ENCODE data around the gene RFX2.
A peak's percentile ranks its signal among the peaks of the same experiment; 100 is the strongest.
"Not testable (repeated sequence)": the region's sequence is repeated elsewhere in the genome, so short reads cannot be mapped to it uniquely, and the experiment has no call there.

The RFX2 gene

DNA sequence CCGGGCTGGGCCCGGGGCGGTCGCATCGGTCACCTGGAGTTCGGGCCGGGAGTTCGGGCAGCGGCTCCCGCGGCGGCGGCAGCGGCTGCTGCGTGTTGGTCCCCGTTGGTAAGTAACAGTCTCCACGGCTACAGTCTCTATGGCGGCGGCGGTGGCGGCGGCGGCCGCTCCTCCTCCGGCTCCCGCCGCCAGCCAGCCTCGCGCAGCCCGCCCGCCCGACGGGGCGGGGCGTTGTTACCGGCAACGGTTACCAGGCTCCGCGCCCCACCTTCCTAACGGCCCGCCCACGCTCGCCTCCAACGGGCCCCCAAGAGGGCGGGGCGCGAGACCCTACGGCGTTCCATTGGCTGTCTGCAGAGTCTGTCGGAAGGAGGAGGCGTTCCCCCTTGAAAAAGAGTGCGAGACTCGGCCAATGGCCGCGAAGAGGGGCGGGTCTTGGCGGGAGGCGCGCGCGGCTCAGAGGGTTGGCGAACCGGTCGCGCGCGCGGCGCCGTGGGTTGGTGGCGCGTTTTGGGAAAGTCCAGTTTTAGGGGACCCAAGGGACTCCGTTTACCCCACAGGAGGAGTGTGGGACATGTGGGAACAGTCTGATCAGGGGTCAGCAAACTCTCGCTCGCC is at the start of gene RFX2:
TSS of gene RFX2 (minus strand) at position 141 of the 618 bp plus-strand sequence. CDS start 63,004 bp downstream, outside the sequence.
- DNase-seq = peak; percentile 99

DNA sequence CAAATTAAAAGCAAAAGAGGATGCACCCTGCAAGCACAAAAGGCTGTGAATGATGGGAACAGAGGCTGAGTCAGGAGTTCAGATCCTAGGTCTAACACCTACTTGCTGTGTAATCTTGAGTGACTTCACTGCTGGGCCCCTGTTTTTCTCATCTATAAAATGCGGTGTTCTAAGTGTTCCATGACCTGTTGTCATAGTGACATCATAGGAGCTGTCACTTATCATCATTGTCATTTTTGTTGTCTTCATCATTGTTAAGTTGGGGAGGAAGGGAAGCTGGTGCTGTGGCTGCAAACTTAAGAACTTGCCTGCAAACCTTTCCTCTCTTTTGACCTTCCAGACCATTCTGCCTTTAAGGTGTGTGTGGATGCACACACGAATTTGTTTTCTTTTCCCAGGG is 45.7 kb upstream of the RFX2 start:
- no peak for DNase-seq

DNA sequence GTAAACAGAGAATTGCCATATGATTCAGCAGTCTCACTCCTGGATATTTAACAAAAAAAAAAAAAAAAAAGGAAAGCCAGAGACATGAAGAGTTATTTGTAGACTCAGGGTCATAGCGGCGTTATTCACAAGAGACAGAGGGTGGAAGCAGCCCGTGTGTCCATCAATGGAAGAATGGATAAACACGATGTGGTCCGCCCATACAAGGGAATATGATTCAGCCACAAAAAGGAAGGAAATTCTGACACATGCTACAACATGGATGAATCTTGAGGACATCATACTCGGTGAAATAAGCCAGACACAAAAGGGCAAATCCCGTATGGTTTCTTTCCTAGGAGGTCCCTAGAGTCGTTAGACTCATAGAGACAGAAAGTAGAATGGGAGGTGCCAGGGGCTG is 40.0 kb upstream of the RFX2 start:
- no peak for DNase-seq

DNA sequence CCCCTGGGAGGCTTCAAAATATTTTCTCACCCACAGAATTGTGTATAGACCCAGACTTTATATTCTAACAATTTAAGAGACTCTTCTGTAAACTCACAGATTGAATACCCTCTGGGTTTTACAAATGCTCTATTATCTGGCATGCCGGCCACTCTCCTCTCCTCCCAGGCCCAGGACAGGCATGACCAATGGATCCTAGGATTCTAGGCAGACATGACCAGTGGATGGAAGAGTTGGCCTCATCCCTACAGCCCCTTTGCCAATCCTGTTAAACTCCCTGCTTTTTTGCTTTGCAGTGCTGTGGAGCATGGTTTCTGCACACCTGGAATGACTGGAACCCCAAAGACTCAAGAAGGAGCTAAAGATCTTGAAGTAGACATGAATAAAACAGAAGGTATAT is 30.9 kb upstream of the RFX2 start:
- DNase-seq = no peak

DNA sequence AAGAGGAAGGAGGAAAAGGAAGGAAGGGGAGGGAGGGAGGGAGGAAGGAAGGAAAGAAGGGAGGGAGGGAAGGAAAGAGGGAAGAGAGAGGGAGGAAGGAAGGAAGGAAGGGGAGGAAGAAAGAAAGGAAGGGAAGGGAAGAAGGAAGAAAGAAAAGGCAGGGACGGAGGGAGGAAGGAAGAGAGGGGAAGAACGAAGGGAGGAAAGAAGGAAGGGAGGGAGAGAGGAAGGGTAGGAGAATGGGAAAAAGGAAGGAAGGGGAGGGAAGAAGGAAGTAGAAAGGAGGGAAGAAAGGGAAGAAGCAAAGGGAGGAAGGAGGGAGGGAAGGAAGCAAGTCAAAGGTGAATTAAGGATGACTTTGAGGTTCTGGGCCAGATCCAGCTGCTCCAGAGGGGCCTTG is 28.2 kb upstream of the RFX2 start:
- no peak for DNase-seq

DNA sequence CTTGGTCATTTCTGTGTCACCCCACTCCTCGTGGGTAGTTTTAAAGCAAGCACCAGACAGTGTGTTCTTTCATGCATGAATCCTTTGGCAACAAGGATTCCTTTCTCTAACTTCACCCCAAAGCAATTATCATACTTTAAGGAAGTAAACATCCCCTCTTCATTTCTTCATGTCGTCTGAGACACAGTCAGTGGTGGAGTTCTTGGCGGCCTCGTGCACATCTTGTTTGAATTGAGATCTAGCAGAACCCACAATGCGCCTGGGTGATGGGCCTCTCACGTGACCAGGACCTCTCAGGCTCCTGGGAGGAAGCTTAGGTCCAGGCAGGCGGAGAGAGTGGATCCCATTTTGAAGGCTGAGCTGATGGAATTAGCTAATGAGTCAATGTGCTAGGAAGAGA is 27.8 kb upstream of the RFX2 start:
- no peak for DNase-seq

DNA sequence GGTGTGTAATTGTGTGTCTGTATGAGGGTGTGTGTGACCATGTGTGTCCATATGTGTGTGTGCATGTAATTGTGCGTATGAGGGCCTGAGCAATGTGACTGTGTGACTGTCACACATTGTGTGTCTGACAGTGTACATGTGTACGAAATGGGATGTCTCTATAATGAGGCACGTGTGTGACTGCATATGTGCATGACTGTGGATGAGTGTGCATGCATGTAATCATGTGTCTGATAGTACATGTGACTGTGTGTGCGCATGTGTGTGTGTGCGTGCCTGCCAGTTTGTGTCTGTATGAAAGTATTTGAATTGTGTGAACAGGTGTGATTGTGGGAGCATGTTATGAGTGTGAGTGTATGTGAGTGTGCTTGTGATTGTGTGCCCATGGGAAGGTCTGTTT is 22.9 kb upstream of the RFX2 start:
- no peak for DNase-seq

DNA sequence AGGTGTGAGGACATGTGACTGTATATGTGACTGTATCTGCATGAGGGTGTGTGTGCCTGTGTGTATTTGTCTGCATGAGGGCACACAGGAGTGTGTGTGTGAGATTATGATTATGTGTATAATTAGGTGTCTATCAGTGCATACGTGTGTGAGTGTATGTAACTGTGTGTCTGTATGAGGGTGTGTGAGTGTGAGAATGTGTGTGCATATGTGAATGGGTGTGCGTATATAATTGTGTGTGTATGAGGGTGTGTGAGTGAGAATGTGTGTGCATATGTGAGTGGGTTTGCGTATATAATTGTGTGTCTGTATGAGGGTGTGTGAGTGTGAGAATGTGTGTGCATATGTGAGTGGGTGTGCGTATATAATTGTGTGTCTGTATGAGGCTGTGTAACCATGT is 22.2 kb upstream of the RFX2 start:
- no peak for DNase-seq

DNA sequence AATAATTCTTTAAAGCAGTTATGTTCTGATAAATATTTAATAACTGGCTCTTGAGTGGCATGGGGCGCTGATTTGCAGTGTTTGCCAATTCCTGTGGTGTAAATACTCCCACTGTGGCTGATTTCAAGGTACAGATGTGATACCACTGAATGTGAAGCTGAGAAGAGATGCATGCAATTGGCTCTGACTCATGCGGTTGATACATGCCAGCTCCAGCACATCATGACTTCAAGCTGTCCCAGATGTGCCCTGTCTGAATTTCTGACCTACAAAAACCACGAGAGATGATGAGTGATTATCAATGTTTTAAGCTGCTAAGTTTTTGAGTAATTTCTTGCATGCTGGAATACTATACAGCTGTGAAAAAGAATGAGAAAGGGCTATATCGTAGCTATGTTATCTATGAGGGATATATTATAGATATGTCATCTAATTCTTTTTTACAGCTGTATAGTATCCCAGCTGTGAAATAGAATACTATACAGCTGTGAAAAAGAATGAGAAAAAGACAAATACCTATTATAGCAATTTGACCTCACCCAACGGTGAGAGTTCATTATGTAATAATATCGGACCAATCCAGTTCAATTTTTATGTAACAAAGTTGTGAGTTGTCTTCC is 17.5 kb upstream of the RFX2 start:
- DNase-seq = no peak

DNA sequence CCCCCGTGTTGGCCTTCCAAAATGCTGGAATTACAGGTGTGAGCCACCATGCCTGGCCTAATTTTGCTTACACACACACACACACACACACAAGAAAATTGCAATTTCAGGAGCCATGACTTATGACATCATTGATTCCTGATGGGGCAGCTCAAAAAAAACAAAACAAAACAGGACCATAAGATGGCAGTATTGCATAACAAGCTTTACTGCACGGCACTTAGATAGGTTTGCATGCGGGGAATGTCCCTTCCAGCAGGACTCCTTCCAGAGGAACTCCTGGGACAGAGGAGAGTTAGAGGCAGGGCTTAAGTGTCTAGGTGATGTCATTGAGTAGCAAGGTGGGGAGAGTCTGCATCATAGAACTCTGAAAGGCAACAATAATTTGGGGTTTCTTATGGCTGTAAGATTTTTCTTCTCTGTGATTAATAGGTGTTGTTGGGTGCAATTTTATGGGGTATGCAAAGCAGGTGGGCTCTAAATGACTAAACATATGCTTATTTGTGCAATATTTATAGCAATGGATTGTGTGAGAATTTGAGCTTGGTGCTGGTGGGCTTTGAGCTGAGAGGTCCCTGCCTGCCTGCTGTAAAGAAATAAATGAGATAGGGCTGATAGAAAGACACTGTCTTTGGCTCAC is 16.2 kb upstream of the RFX2 start:
- no peak for DNase-seq

DNA sequence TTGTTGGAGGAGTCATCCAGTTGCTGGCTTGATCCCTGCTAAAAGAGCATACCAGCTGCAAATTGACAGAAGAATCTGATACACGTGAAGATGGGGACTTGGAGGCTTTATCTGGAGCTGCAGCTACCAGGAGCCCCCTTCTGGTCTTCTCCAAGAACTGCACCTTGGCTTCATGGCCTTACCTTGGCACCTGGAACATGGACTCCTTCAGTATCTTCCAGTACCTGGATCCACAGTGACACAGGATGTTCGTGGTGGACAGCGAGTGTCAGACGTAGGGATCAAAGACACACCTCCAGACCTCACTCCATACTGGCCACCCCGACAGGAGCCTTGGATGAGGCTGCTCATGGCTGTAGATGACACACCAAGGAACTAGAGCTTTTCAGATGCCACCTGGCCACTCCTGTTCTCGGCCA is 15.3 kb upstream of the RFX2 start:
- peak; percentile 38 for DNase-seq

DNA sequence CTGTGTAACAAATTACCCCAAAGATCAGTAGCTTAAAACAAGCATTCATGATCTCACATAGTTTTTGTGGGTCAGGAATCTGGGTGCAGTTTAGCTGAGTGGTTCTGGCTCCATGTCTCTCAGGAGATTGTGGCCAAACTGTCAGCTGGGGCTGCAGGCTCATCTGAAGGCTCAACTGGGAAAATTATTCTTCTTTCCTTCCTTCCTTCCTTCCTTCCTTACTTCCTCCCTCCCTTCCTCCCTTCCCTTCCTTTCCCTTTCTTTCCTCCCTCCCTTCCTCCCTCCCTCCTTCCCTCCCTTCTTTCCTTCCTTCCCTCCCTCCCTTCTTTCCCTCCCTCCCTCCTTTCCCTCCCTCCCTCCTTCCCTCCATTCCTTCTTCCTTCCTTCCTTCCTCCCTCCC is 8.7 kb upstream of the RFX2 start:
- no peak for DNase-seq

DNA sequence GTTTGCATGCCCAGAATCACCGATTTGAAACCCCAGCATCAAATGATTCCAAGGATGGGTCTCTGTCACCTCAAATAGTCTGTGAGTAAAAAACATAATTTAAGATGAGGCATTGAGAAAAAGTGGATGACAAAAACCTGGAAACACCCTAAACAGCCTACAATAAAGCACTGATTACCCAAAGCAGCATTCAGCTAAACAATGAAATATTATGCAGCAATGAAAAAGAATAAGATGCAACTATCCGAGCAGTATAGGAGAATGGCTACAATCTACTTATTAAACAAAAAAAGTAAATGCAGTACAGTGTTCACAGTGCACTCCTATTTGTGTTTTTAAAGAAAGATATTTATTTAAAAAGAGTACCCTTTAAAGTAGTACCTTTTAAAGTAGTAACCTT is 7.7 kb upstream of the RFX2 start:
- DNase-seq = no peak

DNA sequence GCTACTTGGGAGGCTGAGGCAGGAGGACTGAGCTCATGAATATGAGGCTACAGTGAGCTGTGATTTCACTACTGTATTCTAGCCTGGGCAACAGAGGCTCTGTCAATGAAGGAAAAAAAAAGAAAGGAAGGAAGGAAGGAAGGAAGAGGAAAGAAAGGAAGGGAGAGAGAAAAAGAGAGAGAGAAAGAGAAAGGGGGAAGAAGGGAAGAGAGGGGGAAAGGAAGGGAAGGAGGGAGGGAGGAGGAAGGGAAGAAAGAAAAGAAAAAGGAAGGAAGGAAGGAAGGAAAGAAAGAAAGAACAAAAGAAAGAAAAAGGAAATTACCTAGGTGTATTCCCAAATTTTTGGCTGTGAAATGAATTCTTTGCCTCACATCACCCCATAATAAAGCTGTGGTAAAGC is 7.2 kb upstream of the RFX2 start:
- DNase-seq = no peak

DNA sequence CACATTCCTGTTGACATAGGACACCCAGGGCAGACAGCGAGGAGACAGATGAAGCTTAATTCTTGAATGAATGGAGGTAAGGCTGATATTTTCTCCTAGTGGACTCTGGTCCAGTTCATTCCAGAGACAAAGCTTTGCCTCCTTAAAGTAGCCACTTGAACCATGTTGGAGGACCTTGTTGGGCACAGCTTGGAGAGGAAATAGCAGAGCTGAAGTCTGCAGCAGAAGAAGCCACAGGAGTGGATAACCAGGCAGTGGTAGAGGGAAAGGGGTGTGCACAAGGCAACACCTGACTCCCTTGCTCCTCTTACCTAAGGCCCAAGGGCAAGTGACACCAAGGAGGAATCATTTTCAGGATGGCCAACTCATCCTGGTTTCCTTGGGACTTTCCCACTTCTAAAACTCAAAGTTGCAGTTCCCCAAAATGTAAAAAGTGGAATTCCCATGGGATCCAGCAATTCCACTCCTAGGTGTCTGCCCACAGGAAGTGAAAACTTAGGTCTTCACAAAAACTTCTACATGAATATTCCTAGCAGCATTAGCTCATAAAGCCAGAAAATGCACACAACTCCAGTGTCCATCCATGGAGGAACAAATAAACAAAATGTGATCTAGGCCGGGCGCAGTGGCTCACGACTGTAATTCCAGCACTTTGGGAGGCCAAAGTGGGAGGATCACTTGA is 6.6 kb upstream of the RFX2 start:
- no peak for DNase-seq

DNA sequence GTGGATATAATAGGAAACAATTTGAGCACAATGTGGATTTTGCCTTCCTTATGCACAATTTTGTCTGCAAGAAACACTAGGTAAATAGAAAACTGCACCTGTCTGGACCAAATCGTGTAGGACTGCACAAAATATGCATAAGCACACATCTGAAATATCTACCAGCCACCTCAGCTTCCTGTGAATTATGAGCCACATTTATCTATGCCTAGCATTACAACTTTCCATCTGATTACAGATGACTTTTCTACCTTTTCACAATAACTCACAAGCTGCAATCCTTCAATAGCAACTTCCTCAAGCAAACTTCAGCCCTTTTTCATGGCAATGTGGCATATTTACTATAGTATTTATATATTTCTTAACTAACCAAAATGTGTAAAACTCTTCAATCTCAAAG is 5.7 kb upstream of the RFX2 start:
- DNase-seq = no peak

DNA sequence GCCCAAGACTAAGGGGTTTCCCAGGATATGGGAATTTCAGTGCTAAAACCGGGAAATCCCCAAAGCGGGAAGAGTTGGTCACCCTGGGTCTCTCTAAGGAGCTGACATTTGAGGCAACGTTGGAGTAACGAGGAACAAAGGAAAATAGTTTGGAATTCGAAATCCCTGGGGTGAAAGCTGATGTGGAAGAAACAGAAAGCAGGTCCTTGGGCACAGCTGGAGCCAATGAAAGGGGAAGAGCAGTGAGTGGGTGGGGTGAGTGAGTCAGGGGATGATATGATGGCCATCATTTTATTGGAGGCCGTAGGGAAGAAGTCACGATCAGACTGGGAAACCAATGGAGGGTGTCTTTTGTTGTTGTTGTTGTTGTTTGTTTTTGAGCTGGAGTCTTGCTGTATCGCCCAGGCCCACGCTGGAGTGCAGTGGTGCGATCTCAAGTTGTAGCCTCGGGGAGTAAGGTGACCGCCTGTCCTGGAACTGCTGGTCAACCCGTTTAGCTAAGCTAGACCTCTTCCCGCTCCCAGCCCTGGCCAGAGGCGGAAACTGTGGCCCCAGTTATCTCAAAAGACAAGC is 3.4 kb upstream of the RFX2 start:
- no peak for DNase-seq

DNA sequence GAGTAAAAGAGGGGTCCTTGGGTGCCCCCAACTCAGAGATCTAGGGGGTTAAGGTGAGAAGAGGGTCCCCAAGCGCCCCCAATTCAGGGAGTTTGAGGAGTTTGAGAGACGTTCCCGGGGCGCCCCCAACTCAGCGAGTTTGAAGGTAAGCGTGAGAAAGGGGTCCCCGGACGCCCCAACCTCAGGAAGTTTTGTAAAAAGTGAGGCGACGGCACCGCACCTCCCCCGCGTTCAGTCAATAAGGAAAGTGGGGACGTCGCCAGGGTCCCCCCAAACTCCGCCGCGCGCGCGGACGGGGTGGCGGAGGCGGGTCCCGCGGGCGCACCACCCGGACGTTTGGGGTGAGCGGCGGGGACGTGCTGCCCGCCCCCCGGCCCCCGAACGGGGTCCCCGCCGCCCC is 353 bp downstream of the RFX2 start:
- no peak for DNase-seq

DNA sequence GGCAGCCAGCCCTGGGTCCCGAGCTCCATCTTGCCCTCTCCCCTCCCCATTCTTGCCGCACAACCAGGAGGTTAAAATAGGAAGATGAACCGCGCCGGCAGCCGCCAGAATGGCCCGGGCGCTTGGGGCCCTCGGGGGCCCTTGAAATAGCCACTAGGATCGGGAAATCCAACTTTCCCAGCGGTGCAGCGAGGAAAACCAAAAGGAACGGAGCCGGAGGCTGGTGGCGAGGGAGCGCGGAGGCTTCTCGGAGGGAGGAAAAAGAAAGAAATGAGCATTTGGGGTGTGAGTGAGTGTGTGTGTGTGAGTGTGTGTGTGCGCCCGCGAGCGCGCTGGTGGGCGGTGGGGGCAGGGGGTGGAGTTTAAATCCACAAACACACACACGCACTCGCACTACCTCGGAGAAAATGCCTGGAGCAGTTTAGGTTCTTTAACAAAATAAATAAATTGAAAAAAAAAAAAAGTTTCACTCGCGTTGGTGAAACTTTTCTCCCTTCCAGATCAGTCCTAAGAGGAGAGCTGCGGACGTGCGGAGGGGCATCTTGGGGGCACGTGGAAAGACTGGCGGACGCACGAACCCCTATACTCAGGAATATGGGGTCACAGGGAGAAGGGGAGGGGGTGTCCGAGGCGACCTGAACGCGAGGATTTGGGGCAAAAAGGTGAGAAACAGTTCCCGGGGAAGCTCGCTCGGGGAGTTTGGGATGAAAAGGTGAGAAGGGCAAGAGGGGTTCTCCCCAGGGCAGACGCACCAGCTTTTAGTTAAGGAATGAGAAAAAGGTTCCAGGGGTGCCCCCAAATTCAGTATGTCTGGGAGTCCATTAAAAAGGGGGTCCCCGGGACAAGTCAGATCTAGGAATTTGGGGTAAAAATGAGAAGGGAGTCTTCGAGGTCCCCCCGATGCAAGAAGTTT is 1.3 kb downstream of the RFX2 start:
- peak; percentile 60 for DNase-seq

DNA sequence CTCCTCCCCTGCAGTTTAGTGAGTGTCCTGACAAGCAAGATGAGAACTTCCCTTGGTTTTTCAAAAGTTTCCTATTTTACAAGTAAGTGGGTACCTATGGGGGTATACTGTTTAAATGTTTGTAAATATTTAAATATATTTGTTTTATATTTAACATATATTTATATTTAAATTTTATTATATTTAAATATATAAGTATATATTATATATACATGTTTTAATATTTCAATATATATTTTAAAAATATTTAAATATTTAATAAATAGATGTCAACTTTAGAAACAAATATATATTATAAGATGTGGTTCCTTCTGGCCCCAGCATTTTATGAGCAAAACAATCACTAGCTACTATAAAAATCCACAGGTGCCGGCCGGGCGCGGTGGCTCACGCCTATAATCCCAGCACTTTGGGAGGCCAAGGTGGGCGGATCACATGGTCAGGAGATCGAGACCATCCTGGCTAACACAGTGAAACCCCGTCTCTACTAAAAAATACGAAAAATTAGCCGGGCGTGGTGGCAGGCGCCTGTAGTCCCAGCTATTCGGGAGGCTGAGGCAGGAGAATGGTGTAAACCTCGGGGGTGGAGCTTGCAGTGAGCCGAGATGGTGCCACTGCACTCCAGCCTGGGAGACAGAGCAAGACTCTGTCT is 3.5 kb downstream of the RFX2 start:
- DNase-seq = not testable (repeated sequence)

DNA sequence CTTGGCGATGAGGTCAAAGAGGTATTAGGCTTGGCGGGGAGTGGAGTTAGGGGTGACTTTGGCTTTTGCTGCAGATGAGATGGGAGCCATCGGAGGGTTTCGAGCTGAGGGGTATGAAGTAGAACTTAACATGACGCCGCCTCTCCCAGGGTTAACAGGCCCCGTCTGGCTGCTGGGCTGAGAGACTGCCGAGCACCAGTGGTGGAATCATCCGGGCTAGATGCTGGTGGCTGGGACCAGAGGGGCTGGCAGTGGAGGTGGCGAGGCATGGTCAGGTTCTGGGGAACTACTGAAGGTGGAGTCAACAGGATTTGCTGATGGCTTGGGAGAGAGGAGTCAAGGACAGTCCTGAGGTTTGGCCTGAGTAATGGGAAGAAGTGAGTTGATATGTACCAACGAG is 4.9 kb downstream of the RFX2 start:
- no peak for DNase-seq

DNA sequence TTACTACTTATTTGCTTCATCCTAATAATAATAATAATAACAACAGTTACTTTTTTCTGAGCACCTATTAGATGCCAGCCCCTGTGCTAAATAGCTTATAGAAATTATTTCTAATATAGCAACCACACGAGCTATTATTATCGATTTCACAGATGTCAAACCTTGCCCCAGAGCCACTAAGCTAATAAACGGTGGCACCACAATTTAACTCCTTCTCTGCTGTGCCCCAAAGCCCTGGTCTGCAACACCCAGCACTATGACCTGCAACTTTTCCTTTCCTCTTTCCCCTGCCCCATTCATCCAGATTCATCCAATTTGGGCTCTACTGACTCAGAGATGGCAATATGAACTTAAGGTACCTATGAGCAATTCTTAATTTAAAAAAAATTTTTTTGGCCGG is 6.4 kb downstream of the RFX2 start:
- DNase-seq = no peak
